Breast epithelium (tissue), 3 donors: ENCODE data around the gene KCNK3.

Source experiments
- POLR2A ChIP-seq: fragments of 450-650 bp; IDR thresholded peaks from one replicate; pipeline ENCODE4 v1.6.1; 2016; ENCODE audit warnings: antibody characterized with exemption, mild to moderate bottlenecking, moderate library complexity
- POLR2AphosphoS5 ChIP-seq, 3 donors: sonication (generic); formaldehyde crosslinking; IDR thresholded peaks; one replicate each; pipeline ENCODE4 v1.6.1; 2017; ENCODE audit warnings: antibody characterized with exemption in 3 of 3
- TF ChIP-seq, protein P1 (sequence below), 3 donors: fragments of 450-650 bp; IDR thresholded peaks; one replicate each; pipeline ENCODE4 v1.5.1; 2016 to 2017; ENCODE audit warnings: antibody characterized with exemption in 3 of 3, mild to moderate bottlenecking in 3 of 3, moderate library complexity in 3 of 3

DNA sequence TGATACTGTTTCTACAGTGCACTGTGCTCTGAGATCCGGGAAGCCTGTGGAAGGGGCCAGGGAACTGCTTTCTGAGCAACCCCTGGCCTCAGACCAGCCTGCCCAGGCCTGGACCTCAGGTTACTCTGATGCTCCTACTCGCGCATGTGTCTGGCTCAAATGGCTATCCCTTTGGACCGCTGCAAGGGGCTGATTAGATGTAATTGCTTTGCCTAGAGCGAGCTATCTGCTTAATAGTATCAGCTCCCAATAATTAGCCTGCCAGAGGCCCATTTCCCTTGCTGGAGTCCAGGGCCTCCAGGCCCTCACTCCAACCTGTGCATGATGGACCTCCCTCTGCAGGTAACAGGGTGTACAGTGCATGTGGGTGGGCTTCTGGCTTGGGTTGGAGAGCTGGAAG is 7.2 kb upstream of the KCNK3 start:
- TF ChIP-seq POLR2AphosphoS5 (IDR thresholded peaks at IDR 0.05) (no peak), POLR2A (no peak)
- TF ChIP-seq, protein P1, sequence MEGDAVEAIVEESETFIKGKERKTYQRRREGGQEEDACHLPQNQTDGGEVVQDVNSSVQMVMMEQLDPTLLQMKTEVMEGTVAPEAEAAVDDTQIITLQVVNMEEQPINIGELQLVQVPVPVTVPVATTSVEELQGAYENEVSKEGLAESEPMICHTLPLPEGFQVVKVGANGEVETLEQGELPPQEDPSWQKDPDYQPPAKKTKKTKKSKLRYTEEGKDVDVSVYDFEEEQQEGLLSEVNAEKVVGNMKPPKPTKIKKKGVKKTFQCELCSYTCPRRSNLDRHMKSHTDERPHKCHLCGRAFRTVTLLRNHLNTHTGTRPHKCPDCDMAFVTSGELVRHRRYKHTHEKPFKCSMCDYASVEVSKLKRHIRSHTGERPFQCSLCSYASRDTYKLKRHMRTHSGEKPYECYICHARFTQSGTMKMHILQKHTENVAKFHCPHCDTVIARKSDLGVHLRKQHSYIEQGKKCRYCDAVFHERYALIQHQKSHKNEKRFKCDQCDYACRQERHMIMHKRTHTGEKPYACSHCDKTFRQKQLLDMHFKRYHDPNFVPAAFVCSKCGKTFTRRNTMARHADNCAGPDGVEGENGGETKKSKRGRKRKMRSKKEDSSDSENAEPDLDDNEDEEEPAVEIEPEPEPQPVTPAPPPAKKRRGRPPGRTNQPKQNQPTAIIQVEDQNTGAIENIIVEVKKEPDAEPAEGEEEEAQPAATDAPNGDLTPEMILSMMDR (IDR thresholded peaks at IDR 0.05): no peak
